ENCODE results near the gene MEI1.

GRCh38 chr22:41775976-41776375, 76.7 kb downstream of the MEI1 start:
- TF ChIP-seq POLR2A (IDR thresholded peaks at IDR 0.05) (no peak), POLR2AphosphoS5 (IDR thresholded peaks at IDR 0.05) (no peak)
- TF ChIP-seq, protein P1, sequence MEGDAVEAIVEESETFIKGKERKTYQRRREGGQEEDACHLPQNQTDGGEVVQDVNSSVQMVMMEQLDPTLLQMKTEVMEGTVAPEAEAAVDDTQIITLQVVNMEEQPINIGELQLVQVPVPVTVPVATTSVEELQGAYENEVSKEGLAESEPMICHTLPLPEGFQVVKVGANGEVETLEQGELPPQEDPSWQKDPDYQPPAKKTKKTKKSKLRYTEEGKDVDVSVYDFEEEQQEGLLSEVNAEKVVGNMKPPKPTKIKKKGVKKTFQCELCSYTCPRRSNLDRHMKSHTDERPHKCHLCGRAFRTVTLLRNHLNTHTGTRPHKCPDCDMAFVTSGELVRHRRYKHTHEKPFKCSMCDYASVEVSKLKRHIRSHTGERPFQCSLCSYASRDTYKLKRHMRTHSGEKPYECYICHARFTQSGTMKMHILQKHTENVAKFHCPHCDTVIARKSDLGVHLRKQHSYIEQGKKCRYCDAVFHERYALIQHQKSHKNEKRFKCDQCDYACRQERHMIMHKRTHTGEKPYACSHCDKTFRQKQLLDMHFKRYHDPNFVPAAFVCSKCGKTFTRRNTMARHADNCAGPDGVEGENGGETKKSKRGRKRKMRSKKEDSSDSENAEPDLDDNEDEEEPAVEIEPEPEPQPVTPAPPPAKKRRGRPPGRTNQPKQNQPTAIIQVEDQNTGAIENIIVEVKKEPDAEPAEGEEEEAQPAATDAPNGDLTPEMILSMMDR (IDR thresholded peaks at IDR 0.05), result no peak

All from stomach (tissue), 4 donors.